A673 (cell line): Measurements from ENCODE around the gene ALLC. TPM values are rescaled to one million over a fixed set of nuclear protein-coding genes. Genes with fewer than 3 reads are reported as not detected.

ENCODE experiments used
- BruUV-seq: library from RNA; stranded (reverse); fragments of 400-500 nt; replicated peaks from 2 replicates; lab custom pipeline; 2021; lab: Mats Ljungman, UMichigan
- CTCF ChIA-PET: fragments of 300-600 bp; sonication (Branson Sonifier 250); formaldehyde crosslinking; loops from one replicate; lab custom pipeline; 2022; ENCODE audit warnings: antibody characterized with exemption; lab: Charles Lee
- POLR2A ChIA-PET: fragments of 300-600 bp; sonication (Branson Sonifier 250); formaldehyde crosslinking; loops from one replicate; lab custom pipeline; 2022; ENCODE audit warnings: antibody characterized with exemption; ENCODE audit not compliant: low non-redundant PET; lab: Charles Lee
- DNase-seq: peaks from one replicate; pipeline ENCODE4 v3.0.0-alpha.2; 2015; ENCODE audit warnings: low spot score
- H3K27ac ChIP-seq: fragments of 200-600 bp; sonication (generic); 2 replicates; pipeline ENCODE4 v1.5.1; 2016; ENCODE audit warnings: mixed run types, low read depth, mild to moderate bottlenecking, mixed read lengths, antibody characterized with exemption, low read length; ENCODE audit not compliant: poor library complexity, severe bottlenecking
- H3K27me3 ChIP-seq: fragments of 200-600 bp; sonication (generic); replicated peaks from 2 replicates; pipeline ENCODE4 v1.6.1; 2017; ENCODE audit warnings: mixed run types, low read depth, mild to moderate bottlenecking, mixed read lengths, antibody characterized with exemption, low read length; ENCODE audit not compliant: insufficient read depth, poor library complexity
- H3K36me3 ChIP-seq: fragments of 200-600 bp; sonication (generic); 2 replicates; pipeline ENCODE4 v1.6.1; 2016; ENCODE audit warnings: mixed run types, mild to moderate bottlenecking, mixed read lengths, antibody characterized with exemption, low read length; ENCODE audit not compliant: insufficient read depth, poor library complexity, severe bottlenecking
- H3K4me1 ChIP-seq: fragments of 200-600 bp; sonication (generic); 2 replicates; pipeline ENCODE4 v1.6.1; 2017; ENCODE audit warnings: mixed run types, mild to moderate bottlenecking, mixed read lengths, antibody characterized with exemption, low read length; ENCODE audit not compliant: insufficient read depth, poor library complexity, severe bottlenecking
- H3K4me3 ChIP-seq: fragments of 200-600 bp; sonication (generic); 2 replicates; pipeline ENCODE4 v1.5.1; 2016; ENCODE audit warnings: low read depth, mixed run types, mild to moderate bottlenecking, mixed read lengths, low read length; ENCODE audit not compliant: poor library complexity, severe bottlenecking
- H3K9me3 ChIP-seq: fragments of 200-600 bp; sonication (generic); 2 replicates; pipeline ENCODE4 v1.6.1; 2016; ENCODE audit warnings: mixed run types, low read depth, mild to moderate bottlenecking, mixed read lengths, antibody characterized with exemption, low read length; ENCODE audit not compliant: poor library complexity, severe bottlenecking
- CTCF ChIP-seq: fragments of 300-800, 200-600 bp; sonication (generic); conservative IDR thresholded peaks from 2 replicates; pipeline ENCODE4 v1.5.1; 2017; ENCODE audit warnings: low read depth, mild to moderate bottlenecking, antibody characterized with exemption, low read length, moderate library complexity, mixed read lengths
- EZH2 ChIP-seq: fragments of 200-600 bp; sonication (generic); IDR thresholded peaks from 2 replicates; pipeline ENCODE4 v1.6.1; 2017; ENCODE audit warnings: borderline replicate concordance, low read depth, mild to moderate bottlenecking, mixed read lengths, antibody characterized with exemption, low read length; ENCODE audit not compliant: poor library complexity, severe bottlenecking
- intact Hi-C: fragments of 100-400 bp; cut with micrococcal nuclease; formaldehyde crosslinking; loops from one replicate; pipeline ENCODE4 v1.10.0; 2022; ENCODE audit not compliant: unreplicated experiment
- total RNA-seq: library from RNA; stranded (reverse); gene quantifications from 2 replicates; pipeline ENCODE4 v1.2.3, GENCODE V29; 2021

ALLC gene
- total RNA-seq, 1 experiment from 2014 or later, result not detected

DNA sequence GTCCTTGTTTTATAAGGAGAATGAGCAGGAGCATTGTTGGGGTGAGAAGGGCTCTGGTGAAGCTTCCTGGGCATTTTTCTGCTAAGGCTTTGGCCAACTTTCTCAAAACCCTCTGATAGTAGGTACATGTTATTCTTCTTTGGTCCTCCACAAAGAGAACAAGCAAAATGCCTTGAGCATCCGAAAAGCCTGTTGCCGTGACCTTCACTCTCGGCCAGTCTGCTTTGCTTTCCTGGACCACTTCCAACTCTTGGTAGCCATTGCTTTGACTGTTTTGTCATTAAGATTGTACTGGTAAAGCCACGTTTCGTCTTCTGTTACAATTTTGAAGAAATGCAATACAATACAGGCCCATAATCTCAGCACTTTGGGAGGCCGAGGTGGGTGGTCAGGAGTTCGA lies 27.4 kb upstream of the ALLC start:
- H3K4me1 ChIP-seq, result no peaks in the 10 kb centered on the region
- no peak for DNase-seq
- TF ChIP-seq CTCF (no peak), EZH2 (no peak)
- H3K4me3 ChIP-seq, result no peak overlapping the region
- no peaks in the 10 kb centered on the region for H3K36me3 ChIP-seq
- ChIA-PET CTCF (no interaction called here), POLR2A (no interaction called here)
- no peaks in the 10 kb centered on the region for H3K27me3 ChIP-seq
- H3K9me3 ChIP-seq, result no peaks in the 10 kb centered on the region
- no peak overlapping the region for H3K27ac ChIP-seq
- BruUV-seq, result no TSS peak
- intact Hi-C loops, result no loop called here

GRCh38 chr2:3631161-3631850 lies 26.7 kb upstream of the ALLC start:
- H3K36me3 ChIP-seq, result no peaks in the 10 kb centered on the region
- ChIA-PET CTCF (no interaction called here), POLR2A (no interaction called here)
- no peak for DNase-seq
- intact Hi-C loops, result no loop called here
- H3K4me3 ChIP-seq, result no peak overlapping the region
- no peaks in the 10 kb centered on the region for H3K4me1 ChIP-seq
- H3K9me3 ChIP-seq, result no peaks in the 10 kb centered on the region
- no TSS peak for BruUV-seq
- no peak for TF ChIP-seq CTCF
- no peak for TF ChIP-seq EZH2
- H3K27ac ChIP-seq, result no peak overlapping the region
- H3K27me3 ChIP-seq, result no peaks in the 10 kb centered on the region

DNA sequence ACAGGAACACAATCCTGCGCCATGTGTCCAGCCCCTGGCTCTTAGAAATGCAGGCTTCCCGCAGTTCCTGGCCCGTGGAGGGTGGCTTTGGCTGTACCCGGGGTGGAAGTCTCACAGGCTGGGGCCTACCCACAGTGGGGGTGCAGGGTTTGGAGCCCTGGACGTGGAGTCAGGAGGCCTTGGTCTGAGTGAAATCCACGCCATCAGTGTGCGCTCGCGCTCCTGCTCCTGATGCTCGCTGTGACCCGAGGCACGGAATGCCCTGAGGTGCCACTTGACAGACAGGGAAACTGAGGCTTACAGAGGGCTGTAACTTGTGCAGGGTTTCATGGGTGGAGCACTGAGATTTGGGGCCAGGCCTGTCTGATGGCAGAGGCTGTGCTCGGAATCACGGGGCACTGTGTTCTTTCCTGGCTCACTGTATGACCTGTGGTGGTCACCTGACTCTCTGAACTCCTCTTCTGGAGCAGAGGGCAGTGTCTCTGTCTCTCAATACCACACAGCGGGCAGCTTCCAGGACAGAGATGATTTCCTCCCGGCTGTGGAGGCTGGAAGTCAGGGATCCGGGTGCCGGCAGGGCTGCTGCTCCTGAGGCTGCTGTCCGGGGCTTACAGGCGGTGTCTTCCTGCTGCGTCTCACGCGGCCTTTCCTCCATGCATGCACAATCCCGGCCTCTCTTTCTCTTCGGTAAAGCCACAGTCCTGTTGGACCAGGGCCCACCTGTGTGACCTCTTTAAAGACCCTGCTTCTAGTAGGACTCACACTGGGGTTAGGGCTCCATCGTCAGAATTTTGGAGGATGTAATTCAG lies 25.9 kb upstream of the ALLC start:
- Histone ChIP-seq H3K4me1 (no peaks in the 10 kb centered on the region), H3K27ac (no peak overlapping the region), H3K4me3 (no peak overlapping the region), H3K27me3 (no peaks in the 10 kb centered on the region), H3K9me3 (no peaks in the 10 kb centered on the region), H3K36me3 (no peaks in the 10 kb centered on the region)
- no peak for DNase-seq
- POLR2A ChIA-PET, result no interaction called here
- no TSS peak for BruUV-seq
- intact Hi-C loops, result no loop called here
- TF ChIP-seq EZH2 (no peak), CTCF (no peak)
- CTCF ChIA-PET, result no interaction called here
